MG63 (cell line): ENCODE data around the gene SPDYE2B. TPM values are rescaled to one million over a fixed set of nuclear protein-coding genes. Genes with fewer than 3 reads are reported as not detected.
"Not testable (repeated sequence)": the region's sequence is repeated elsewhere in the genome, so short reads cannot be mapped to it uniquely, and the experiment has no call there.

Experiments used
- DNase-seq: peaks from one replicate; pipeline ENCODE4 v3.0.0-alpha.2; 2020
- H3K27me3 ChIP-seq: fragments of 250-450 bp; sonication (Bioruptor Pico); 2 replicates; pipeline ENCODE4 v1.5.1; 2020; ENCODE audit warnings: mild to moderate bottlenecking, moderate library complexity
- H3K36me3 ChIP-seq: fragments of 250-450 bp; sonication (Bioruptor Pico); 2 replicates; pipeline ENCODE4 v1.5.1; 2020; ENCODE audit warnings: mild to moderate bottlenecking, moderate library complexity
- H3K4me3 ChIP-seq: fragments of 250-450 bp; sonication (Bioruptor Pico); 2 replicates; pipeline ENCODE4 v1.5.1; 2020; ENCODE audit warnings: mild to moderate bottlenecking, moderate library complexity
- H3K9me3 ChIP-seq: fragments of 250-450 bp; sonication (Bioruptor Pico); 2 replicates; pipeline ENCODE4 v1.5.1; 2020; ENCODE audit warnings: mild to moderate bottlenecking, moderate library complexity
- total RNA-seq: library from RNA; depleted of rRNA; stranded (reverse); fragments of >200 nt; shearing (Covaris generic); gene quantifications from 2 replicates; pipeline ENCODE4 v1.2.3, GENCODE V29; 2014; ENCODE audit warnings: low replicate concordance; rRNA removed

Gene SPDYE2B, protein sequence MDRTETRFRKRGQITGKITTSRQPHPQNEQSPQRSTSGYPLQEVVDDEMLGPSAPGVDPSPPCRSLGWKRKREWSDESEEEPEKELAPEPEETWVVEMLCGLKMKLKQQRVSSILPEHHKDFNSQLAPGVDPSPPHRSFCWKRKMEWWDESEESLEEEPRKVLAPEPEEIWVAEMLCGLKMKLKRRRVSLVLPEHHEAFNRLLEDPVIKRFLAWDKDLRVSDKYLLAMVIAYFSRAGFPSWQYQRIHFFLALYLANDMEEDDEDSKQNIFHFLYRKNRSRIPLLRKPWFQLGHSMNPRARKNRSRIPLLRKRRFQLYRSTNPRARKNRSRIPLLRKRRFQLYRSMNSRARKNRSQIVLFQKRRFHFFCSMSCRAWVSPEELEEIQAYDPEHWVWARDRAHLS
- not detected in 2 replicates for total RNA-seq

DNA sequence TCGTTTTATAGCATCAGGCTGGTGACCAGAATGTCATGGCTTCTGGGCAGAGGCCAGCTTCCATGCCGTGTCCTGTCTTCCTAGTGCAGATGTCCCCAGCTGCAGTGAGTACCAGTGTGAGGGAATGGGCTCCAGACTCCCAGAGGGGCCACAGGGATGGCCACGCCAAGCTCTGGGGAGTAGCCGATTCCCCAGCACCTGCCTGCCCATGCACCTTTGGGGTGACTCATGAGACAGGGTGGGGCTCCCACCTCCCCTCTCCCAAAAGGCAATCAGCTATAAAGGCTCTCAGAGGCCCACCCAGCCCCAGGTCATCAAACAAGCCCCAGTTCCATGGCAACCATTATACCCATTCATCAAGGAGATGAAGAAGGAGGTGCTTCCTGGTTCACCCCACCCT lies at the start of gene SPDYE2B:
SPDYE2B (plus strand) TSS at position 396 of the 400 bp plus-strand sequence. CDS start 2,030 bp downstream, outside the sequence.
- H3K36me3 ChIP-seq, H3K27me3 ChIP-seq, H3K4me3 ChIP-seq, DNase-seq, H3K9me3 ChIP-seq: not testable (repeated sequence)

DNA sequence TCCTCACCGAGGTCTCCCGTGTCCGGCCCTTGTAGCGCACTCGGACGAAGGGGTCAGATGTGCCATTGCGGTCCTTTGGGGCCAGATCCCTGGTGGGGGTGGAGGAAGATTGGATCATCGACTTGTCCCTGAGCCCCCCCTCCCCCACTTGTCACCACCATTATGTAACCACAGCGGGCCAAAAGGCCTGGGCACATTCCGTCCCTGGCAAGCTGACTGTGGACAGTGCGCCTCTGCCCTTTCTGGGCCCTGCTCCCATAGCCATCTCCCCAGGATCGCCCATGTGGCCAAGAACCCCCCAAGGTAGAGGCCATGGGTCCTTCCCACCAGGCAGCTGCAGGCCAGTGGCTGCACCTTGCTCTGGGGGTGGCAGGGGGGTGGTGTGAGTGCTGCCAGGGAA lies 47.8 kb upstream of the SPDYE2B start:
- not testable (repeated sequence) for H3K27me3 ChIP-seq, H3K4me3 ChIP-seq, DNase-seq, H3K9me3 ChIP-seq, H3K36me3 ChIP-seq

DNA sequence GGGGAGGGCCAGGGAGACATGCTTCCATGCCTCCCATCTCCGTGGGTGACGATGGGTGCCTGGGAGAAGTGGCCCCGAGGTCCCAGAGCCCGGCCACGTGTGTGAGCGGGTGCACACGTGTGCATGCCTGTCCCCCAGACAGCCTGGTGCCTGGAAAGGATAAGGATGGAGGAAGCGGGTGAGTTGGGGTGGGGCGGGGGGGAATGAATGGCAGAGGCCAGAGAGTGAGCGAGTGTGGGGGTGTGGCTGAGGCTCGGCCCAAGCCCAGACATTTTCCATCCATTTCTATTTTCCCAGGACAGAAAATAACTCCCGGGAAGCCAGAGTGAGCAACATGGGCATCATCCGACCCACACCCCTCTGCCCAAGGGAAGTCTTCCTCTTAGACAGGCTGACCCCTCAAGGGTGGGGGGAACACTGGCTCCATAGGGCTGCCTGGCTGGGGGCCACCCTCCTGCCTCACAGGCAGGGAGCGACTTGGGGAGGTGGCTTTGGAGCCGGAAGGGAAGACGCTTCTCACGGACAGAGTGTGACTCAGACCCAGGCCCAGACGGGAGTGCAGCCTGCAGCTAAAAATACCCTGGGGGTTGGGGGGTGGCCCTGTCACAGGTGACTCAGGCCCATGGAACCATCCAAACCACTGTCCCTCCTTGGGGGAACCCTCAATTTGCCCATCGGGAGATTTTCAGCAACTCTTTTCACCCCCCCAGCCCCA lies 45.5 kb upstream of the SPDYE2B start:
- H3K36me3 ChIP-seq, DNase-seq, H3K27me3 ChIP-seq, H3K4me3 ChIP-seq, H3K9me3 ChIP-seq: not testable (repeated sequence)

DNA sequence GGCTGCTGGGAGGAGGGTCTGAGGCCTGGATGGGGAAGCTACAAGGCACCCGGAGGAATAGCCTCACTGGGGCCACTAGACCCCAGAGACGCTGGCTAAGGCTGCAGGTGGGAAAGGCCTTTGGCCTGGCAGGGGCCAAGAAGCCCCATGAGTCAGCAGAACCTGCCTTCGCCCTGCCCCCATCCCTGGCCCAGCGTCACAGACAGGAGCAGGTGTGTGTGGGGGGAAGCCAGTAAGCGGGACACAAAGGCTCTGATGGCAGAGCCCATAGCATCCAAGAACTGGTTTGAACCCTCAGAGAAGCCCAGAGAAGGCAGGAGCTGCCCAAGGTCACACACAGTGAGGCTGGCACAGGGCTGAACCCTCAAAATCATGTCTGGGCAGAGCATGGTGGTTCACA lies 43.3 kb upstream of the SPDYE2B start:
- H3K27me3 ChIP-seq, H3K36me3 ChIP-seq, H3K9me3 ChIP-seq, H3K4me3 ChIP-seq, DNase-seq: not testable (repeated sequence)

DNA sequence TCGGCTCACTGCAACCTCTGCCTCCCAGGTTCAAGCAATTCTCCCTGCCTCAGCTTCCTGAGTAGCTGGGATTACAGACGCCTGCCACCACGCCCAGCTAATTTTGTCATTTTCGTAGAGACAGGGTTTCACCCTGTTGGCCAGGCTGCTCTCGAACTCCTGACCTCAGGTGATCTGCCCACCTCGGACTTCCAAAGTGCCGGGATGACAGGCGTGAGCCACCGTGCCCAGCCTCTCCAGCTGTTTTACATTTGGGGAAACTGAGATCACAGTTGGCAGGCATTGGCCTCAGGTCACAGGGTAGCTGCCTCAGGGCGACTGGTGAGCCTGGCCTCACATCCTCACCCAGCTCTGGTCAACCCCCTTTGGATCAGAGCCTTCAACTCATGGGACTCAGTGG lies 40.4 kb upstream of the SPDYE2B start:
- H3K4me3 ChIP-seq, DNase-seq, H3K9me3 ChIP-seq, H3K27me3 ChIP-seq, H3K36me3 ChIP-seq: not testable (repeated sequence)

DNA sequence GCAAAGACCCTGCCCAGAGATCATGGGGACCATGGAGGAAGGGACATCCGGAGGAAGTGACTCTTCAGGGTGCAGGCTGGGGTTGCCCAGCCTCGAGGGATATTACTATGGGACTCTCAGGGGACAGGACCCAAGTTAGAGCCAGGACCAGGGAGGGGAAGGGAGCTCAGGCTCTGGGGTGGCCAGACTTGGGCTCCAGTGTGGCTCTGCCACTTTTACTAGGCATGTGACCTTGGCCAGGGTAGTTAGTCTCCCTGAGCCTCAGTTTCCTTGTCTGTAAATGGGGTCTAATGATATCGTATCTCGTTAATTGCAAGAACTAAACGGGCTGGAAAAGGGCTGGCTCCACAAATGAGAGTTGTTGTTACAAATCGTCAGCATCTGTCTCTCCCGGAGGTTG lies 39.7 kb upstream of the SPDYE2B start:
- H3K36me3 ChIP-seq, H3K27me3 ChIP-seq, DNase-seq, H3K4me3 ChIP-seq, H3K9me3 ChIP-seq: not testable (repeated sequence)

DNA sequence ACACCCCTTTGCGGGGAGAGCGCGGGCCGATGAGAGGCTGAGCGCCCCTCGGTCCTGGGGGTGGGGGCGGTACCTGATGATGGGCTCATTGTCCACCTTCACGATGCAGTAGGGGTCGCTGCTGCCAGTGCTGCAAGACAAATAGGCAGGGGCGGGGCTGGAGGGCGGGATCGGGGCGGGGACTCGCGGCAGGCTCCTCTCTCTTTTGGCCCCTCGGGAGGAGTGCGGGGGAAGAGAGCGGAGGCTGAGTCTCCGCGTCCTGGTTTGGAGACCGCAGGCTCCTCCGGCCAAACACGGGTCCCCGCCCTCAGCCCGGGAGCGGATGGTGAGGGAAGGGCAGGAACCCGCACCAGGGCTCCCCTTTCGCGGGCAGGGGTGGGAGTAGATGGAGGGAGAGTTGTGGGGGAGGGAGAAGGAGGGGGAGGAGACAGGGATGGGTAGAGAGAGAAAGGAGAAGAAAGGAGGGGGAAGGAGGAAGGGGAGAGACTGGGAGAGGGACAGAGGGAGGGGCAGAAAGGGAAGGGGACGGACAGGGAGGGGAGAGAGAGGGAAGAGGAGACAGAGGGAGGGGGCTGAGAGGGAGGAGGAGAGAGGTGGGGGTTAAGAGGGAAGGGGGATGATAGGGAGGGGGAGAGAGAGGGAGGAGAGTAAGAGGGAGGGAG lies 39.0 kb upstream of the SPDYE2B start:
- H3K4me3 ChIP-seq, H3K9me3 ChIP-seq, DNase-seq, H3K27me3 ChIP-seq, H3K36me3 ChIP-seq: not testable (repeated sequence)

DNA sequence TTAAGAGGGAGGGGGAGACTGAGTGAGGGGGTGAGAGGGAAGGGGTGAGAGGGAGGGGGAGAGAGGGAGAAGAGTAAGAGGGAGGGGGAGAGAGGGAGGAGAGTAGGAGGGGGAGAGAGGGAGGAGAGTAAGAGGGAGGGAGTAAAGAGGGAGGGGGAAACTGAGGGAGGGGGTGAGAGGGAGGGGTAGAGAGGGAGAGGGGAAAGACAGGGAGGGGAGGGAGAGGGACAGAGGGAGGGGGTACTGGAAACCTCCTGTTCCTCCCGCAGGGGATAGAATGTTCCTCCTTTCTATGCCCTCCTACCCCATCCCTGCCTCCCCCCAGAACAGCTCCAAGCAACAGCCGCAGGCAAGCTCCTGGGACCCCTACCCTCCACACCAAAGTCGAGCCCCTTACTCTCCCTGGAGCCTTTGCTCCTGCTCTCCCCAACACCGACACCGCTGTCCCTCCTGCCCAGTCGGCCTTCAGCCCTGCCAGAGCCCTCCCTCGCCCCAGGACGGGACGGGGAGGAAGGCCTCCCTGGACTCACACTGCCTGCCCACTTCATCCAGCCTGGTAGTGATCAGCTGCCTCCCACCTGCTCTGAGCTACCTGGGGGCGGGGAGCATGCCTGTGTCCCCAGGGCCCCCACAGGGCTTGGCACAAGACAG lies 38.3 kb upstream of the SPDYE2B start:
- not testable (repeated sequence) for H3K9me3 ChIP-seq, DNase-seq, H3K27me3 ChIP-seq, H3K4me3 ChIP-seq, H3K36me3 ChIP-seq

DNA sequence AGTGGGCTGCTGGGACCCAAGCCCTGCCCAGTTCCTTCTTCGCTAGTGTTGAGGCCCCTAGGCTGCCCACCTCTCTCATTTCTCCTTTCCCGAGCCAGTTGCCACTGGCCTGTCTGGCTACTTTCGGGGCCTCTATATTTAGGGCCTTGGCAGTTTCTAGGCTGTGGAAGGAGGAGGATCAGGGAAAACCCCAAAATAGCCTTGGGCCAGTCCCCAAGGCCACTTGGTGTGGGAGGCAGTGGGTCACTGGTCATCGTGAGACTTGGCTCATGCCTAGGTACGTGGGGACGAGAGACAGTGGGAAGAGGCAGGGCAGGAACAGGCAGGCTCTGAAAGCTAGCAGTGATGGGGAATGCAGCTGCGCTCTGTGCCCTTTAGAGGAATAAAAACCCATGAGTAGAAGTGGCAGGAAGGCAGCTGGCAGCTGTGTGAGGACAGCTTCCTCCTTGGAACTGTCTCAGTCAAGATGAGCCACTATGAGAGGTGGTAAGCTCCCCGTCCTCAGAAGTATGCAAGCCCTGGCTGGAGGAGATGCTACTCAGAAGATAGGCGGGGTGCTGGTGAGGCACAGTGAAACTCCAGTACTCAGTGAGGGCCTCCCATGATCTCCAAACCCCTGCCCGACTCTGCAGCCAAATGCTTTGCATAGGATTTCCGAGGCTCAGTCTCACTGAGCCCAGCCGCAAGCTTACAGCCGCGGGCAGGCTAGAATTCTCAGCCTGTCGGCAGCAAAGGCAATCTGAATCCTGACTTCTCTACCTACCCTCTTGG lies 36.4 kb upstream of the SPDYE2B start:
- DNase-seq, H3K36me3 ChIP-seq, H3K9me3 ChIP-seq, H3K4me3 ChIP-seq, H3K27me3 ChIP-seq: not testable (repeated sequence)

DNA sequence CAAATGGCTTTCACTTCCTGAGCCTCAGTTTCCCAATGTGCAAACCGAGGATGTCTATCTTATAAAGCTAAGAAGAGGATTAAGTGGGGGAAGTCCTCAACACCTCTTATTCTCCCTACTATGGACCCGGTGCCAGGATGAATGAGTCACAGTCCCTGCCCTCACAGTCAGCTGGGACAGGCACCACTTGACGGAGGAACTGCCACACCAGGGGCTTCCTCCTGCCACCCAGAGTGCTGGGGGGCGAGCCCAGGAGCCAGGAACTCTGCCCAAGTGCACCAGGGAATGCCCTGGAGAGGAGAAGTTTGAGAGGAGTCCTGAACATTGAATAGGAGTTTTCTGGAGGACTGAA lies 35.8 kb upstream of the SPDYE2B start:
- not testable (repeated sequence) for H3K36me3 ChIP-seq, H3K9me3 ChIP-seq, DNase-seq, H3K4me3 ChIP-seq, H3K27me3 ChIP-seq

DNA sequence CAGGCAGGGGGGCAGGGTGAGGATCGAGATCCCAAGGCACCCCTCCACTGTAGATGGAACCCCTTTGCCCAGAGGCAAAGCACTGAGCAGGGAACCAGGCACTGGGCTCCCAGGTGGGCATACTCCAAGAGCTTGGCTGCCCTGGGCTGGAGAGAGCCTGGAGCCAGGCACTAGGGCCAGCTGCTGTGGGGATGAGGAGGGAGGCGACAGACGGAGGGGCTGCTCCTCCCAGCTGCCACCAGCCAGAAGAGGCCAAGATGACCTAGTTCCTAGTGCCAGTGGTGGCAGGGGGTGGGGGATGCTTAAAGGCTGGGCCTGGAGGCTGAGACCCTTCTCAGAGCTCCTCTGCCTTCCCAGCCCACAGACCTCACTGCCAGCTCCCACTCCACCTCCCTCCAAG lies 35.2 kb upstream of the SPDYE2B start:
- H3K9me3 ChIP-seq, H3K27me3 ChIP-seq, H3K4me3 ChIP-seq, H3K36me3 ChIP-seq, DNase-seq: not testable (repeated sequence)

DNA sequence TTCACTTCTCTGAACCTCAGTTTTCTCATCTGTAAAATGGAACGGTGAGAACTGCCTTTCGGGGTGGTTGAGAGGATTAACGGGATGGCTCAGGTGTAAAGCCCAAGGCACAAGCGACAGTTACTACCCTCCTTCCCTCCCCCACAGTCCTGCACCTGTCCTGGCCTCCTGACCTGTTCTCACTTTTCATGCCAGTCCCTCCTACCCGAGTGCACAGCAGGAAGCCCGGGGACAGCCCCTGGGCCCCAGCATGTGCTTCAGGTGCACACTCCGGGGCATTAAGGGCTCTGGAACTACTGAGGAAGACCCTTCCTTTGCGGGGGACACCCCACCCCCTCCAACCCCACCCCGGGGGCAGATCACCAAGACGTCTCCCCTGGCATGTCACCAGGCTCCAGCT lies 34.2 kb upstream of the SPDYE2B start:
- DNase-seq, H3K27me3 ChIP-seq, H3K9me3 ChIP-seq, H3K36me3 ChIP-seq, H3K4me3 ChIP-seq: not testable (repeated sequence)

DNA sequence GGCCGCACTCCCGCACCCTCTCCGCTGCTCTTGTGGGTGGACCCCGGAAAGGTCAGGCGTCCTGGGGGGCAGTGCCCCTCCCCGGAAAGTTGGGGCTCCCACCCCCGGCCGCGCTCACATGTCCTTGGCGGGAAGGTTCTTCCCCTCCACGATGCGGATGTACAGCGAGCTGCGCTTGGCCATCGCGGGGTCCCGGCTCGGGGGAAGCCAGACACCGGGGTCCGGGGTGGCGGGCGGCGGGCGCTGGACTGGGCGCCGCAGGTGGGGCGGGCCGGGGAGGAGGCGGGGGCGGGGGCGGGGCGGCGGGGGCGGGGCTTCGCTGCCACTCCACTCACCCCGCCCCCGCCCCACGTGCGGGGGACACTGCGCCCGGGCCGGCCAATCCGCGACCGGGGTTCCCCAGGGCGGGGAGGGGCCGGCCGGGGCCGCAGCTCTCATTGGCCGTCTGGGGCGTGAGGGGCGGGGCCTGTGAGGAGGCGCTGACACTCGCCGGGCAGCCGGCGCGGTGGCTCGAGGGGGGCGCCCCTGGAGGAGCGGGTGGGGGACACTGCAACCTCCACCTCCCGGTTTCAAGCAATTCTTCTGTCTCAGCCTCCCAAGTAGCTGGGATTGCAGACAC lies 33.5 kb upstream of the SPDYE2B start, which contains the start of gene RASA4:
RASA4 (minus strand) TSS at position 250 of the 619 bp plus-strand sequence; CDS start at position 183, 67 bp downstream.
- not testable (repeated sequence) for H3K4me3 ChIP-seq, H3K27me3 ChIP-seq, H3K36me3 ChIP-seq, H3K9me3 ChIP-seq
- DNase-seq, result peak; percentile 12

DNA sequence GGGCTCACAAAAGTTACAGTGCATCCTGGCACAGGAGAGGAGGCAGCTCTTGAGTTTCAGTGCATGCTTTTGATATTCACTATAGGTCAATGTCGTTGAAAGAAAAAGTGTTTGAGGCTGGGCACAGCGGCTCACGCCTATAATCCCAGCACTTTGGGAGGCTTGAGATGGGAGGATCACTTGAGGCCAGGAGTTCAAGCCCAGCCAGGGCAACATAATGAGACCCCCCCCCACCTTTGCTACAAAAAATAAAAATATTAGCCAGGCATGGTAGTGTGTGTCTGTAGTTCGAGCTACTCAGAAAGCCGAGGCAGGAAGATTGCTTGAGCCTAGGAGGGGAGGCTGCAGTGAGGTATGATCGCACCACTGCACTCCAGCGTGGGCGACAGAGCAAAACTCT lies 32.0 kb upstream of the SPDYE2B start:
- DNase-seq, H3K4me3 ChIP-seq, H3K36me3 ChIP-seq, H3K9me3 ChIP-seq, H3K27me3 ChIP-seq: not testable (repeated sequence)

DNA sequence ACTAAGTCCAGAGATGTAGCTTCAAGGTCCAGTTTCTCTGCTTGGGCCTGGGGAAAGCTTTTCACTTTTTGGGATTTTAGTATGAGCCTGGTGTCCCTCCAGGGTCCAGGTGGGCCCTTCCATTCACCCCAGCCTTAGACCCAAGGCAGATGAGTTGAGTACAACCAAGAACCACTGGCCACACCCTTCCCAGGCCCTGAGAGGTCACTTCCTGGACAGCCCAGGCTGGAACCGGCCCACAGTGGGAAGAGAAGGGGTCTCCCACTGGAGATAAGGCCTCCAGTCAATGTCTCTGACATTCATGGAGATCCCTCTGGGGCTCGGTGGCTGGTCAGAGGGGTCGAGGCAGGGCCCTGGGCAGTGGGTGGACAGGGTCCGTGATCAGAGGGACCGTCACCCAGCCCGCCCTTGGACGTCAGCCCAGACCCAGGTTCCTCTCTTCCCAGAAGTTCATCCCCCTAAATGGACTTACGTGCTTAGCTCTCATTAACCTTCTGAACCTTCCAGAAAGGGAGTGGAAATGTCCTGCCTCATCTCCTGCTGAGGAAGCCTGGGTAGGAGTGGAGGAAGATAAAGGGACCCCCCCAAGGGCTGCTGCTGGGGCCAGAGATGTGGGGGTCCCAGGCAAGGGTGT lies 22.7 kb upstream of the SPDYE2B start:
- DNase-seq, H3K36me3 ChIP-seq, H3K9me3 ChIP-seq, H3K4me3 ChIP-seq, H3K27me3 ChIP-seq: not testable (repeated sequence)

DNA sequence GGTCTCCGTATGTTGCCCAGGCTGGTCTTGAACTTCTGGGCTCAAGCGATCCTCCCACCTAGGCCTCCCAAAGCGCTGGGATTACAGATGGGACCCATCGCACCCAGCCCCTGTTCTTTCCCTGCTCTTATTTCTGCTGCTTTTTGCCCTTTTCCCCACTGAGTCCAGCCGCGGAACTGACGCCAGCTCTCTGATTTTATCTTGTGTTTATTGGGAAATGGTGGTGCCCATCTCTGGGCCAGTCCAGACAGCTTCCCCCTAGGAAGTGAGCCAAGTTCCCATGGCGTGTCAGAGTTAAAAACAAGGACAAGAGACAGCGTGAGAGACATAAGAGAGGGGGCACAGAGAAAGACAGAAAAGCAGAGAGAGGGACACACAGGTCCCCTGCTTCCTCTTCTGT lies 19.5 kb upstream of the SPDYE2B start:
- not testable (repeated sequence) for DNase-seq, H3K9me3 ChIP-seq, H3K36me3 ChIP-seq, H3K27me3 ChIP-seq, H3K4me3 ChIP-seq
